HEK293 (cell line): Measurements from ENCODE around the gene KLHDC7B.

Source experiments
- KLF17 ChIP-seq: fragments of 450-650 bp; formaldehyde crosslinking; IDR thresholded peaks from 2 replicates; pipeline ENCODE4 v1.5.1; 2016; ENCODE audit warnings: missing biosample characterization, missing genetic modification characterization
- PRDM1 ChIP-seq: fragments of 450-650 bp; formaldehyde crosslinking; IDR thresholded peaks from 2 replicates; pipeline ENCODE4; 2016; ENCODE audit warnings: missing biosample characterization, missing genetic modification characterization
- PRDM10 ChIP-seq: fragments of 450-650 bp; formaldehyde crosslinking; IDR thresholded peaks from 2 replicates; pipeline ENCODE4 v1.5.1; 2016; ENCODE audit warnings: missing biosample characterization, missing genetic modification characterization
- PRDM6 ChIP-seq: fragments of 450-650 bp; formaldehyde crosslinking; IDR thresholded peaks from 2 replicates; pipeline ENCODE4 v1.5.1; 2017; ENCODE audit warnings: missing biosample characterization, missing genetic modification characterization
- SP2 ChIP-seq: fragments of 450-650 bp; formaldehyde crosslinking; IDR thresholded peaks from 2 replicates; pipeline ENCODE4 v1.5.1; 2016; ENCODE audit warnings: missing biosample characterization, missing genetic modification characterization
- ZBTB10 ChIP-seq: fragments of 450-650 bp; formaldehyde crosslinking; IDR thresholded peaks from 2 replicates; pipeline ENCODE4 v1.5.1; 2016; ENCODE audit warnings: missing biosample characterization, missing genetic modification characterization
- ZBTB44 ChIP-seq: fragments of 450-650 bp; IDR thresholded peaks from 2 replicates; pipeline ENCODE4 v1.5.1; 2018; ENCODE audit warnings: missing biosample characterization, mild to moderate bottlenecking, missing genetic modification characterization
- ZIC2 ChIP-seq: fragments of 450-650 bp; formaldehyde crosslinking; IDR thresholded peaks from 2 replicates; pipeline ENCODE4 v1.5.1; 2016; ENCODE audit warnings: missing biosample characterization, missing genetic modification characterization
- ZNF19 ChIP-seq: fragments of 450-650 bp; formaldehyde crosslinking; IDR thresholded peaks from 2 replicates; pipeline ENCODE4; 2016; ENCODE audit warnings: missing biosample characterization, missing genetic modification characterization, low read depth
- ZNF341 ChIP-seq: fragments of 450-650 bp; formaldehyde crosslinking; IDR thresholded peaks from 2 replicates; pipeline ENCODE4; 2016; ENCODE audit warnings: low read depth, missing biosample characterization, missing genetic modification characterization
- ZNF350 ChIP-seq: fragments of 450-650 bp; formaldehyde crosslinking; IDR thresholded peaks from 2 replicates; pipeline ENCODE4 v1.5.0; 2017; ENCODE audit warnings: missing biosample characterization, mild to moderate bottlenecking, missing genetic modification characterization
- ZNF354C ChIP-seq: fragments of 450-650 bp; formaldehyde crosslinking; IDR thresholded peaks from 2 replicates; pipeline ENCODE4 v1.5.1; 2016; ENCODE audit warnings: missing biosample characterization, missing genetic modification characterization, low read depth, borderline replicate concordance
- ZNF404 ChIP-seq: fragments of 450-650 bp; formaldehyde crosslinking; IDR thresholded peaks from 2 replicates; pipeline ENCODE4 v1.5.1; 2017; ENCODE audit warnings: missing biosample characterization, missing genetic modification characterization
- ZNF423 ChIP-seq: fragments of 450-650 bp; formaldehyde crosslinking; IDR thresholded peaks from 2 replicates; pipeline ENCODE4 v1.5.1; 2016; ENCODE audit warnings: missing biosample characterization, missing genetic modification characterization
- ZNF518A ChIP-seq: fragments of 450-650 bp; formaldehyde crosslinking; conservative IDR thresholded peaks from 2 replicates; pipeline ENCODE4 v1.5.1; 2016; ENCODE audit warnings: low read depth, missing biosample characterization, missing genetic modification characterization
- ZNF645 ChIP-seq: fragments of 450-650 bp; formaldehyde crosslinking; IDR thresholded peaks from 2 replicates; pipeline ENCODE4; 2016; ENCODE audit warnings: missing biosample characterization, missing genetic modification characterization
- ZNF692 ChIP-seq: fragments of 450-650 bp; formaldehyde crosslinking; IDR thresholded peaks from 2 replicates; pipeline ENCODE4 v1.5.1; 2016; ENCODE audit warnings: missing biosample characterization, missing genetic modification characterization
- ZNF830 ChIP-seq: fragments of 450-650 bp; IDR thresholded peaks from 2 replicates; pipeline ENCODE4 v1.5.0; 2018; ENCODE audit warnings: missing biosample characterization, missing genetic modification characterization, low read depth, mild to moderate bottlenecking, moderate library complexity

KLHDC7B gene

GRCh38 chr22:50526834-50527801, 18.6 kb upstream of the KLHDC7B start (continued):
- TF ChIP-seq ZBTB44 (tag by site-specific recombination): no peak
- TF ChIP-seq ZNF423 (tag by site-specific recombination): no peak
- TF ChIP-seq PRDM10: no peak
- TF ChIP-seq PRDM1 (tag by site-specific recombination): no peak
- TF ChIP-seq ZNF350 (tag by site-specific recombination): no peak
- TF ChIP-seq ZNF19 (tag by site-specific recombination): no peak
- no peak for TF ChIP-seq ZNF354C
- TF ChIP-seq PRDM6 (tag by site-specific recombination): no peak
- TF ChIP-seq ZNF404 (tag by site-specific recombination): no peak
- no peak for TF ChIP-seq ZNF830 (tag by site-specific recombination)
- 0 out of 2 replicates have a peak, but pooled peaks have one; percentile 19 for TF ChIP-seq KLF17 (tag by site-specific recombination)
- TF ChIP-seq ZNF645 (tag by site-specific recombination): no peak; the same call in 1 of the 2 replicates
- no peak for TF ChIP-seq ZNF692 (tag by site-specific recombination)
- TF ChIP-seq ZNF518A (tag by site-specific recombination): no peak
- TF ChIP-seq SP2 (tag by site-specific recombination): peak; percentile 60
- TF ChIP-seq ZBTB10 (tag by site-specific recombination): no peak; the same call in 1 of the 2 replicates
- TF ChIP-seq ZNF341 (tag by site-specific recombination): no peak
- TF ChIP-seq ZIC2: peak; percentile 30
